GM23338 (cell line): Measurements from ENCODE around the gene NFIC. TPM values are rescaled to one million over a fixed set of nuclear protein-coding genes. Genes with fewer than 3 reads are reported as not detected.

Source experiments
- ATAC-seq: fragments of 200-7000 bp; cut with Tn5 transposase; 3 replicates; pipeline ENCODE4 v1.9.1; 2020
- DNase-seq: peaks from one replicate; pipeline ENCODE4 v3.0.0-alpha.2; 2015; ENCODE audit warnings: low spot score
- H2AFZ ChIP-seq: fragments of 200-600 bp; sonication (generic); 2 replicates; pipeline ENCODE4 v1.8.0; 2016; ENCODE audit warnings: antibody characterized with exemption, mild to moderate bottlenecking, moderate library complexity
- H3F3A ChIP-seq: fragments of 200-600 bp; sonication (generic); replicated peaks from 2 replicates; pipeline ENCODE4 v1.8.0; 2017; ENCODE audit warnings: antibody characterized with exemption, mixed run types, low read depth
- H3K27ac ChIP-seq: fragments of 200-600 bp; sonication (generic); 2 replicates; pipeline ENCODE4 v1.6.1; 2016; ENCODE audit warnings: low read depth
- H3K27me3 ChIP-seq: fragments of 200-600 bp; sonication (generic); 2 replicates; pipeline ENCODE4 v1.8.0; 2016; ENCODE audit warnings: mild to moderate bottlenecking, mixed run types, moderate library complexity; ENCODE audit not compliant: insufficient read depth
- H3K36me3 ChIP-seq: fragments of 200-600 bp; sonication (generic); 2 replicates; pipeline ENCODE4 v1.8.0; 2016; ENCODE audit warnings: mild to moderate bottlenecking; ENCODE audit not compliant: insufficient read depth
- H3K4me1 ChIP-seq: fragments of 200-600 bp; sonication (generic); 2 replicates; pipeline ENCODE4 v1.8.0; 2016; ENCODE audit warnings: mild to moderate bottlenecking, moderate library complexity; ENCODE audit not compliant: insufficient read depth
- H3K4me2 ChIP-seq: fragments of 200-600 bp; sonication (generic); 2 replicates; pipeline ENCODE4 v1.7.1; 2017; ENCODE audit warnings: mixed run types
- H3K4me3 ChIP-seq: fragments of 200-600 bp; sonication (generic); 2 replicates; pipeline ENCODE4 v1.6.1; 2016; ENCODE audit warnings: mixed run types
- H3K79me2 ChIP-seq: fragments of 200-600 bp; sonication (generic); replicated peaks from 2 replicates; pipeline ENCODE4 v1.8.0; 2017; ENCODE audit warnings: mild to moderate bottlenecking; ENCODE audit not compliant: insufficient read depth
- H3K9me2 ChIP-seq: fragments of 200-600 bp; sonication (generic); 2 replicates; pipeline ENCODE4 v1.8.0; 2017; ENCODE audit not compliant: insufficient read depth
- H4K20me1 ChIP-seq: fragments of 200-600 bp; sonication (generic); replicated peaks from 2 replicates; pipeline ENCODE4 v1.8.0; 2017; ENCODE audit warnings: mild to moderate bottlenecking; ENCODE audit not compliant: insufficient read depth
- H3K27ac Mint-ChIP-seq: 2 replicates; pipeline ENCODE4 v1.8.0; 2020; ENCODE audit warnings: inconsistent platforms, mild to moderate bottlenecking, moderate library complexity, mixed read lengths
- H3K27me3 Mint-ChIP-seq: 3 replicates; pipeline ENCODE4 v1.8.0; 2022; ENCODE audit warnings: low read depth, mild to moderate bottlenecking, moderate library complexity, mixed read lengths, inconsistent platforms; ENCODE audit not compliant: insufficient read depth, poor library complexity
- H3K36me3 Mint-ChIP-seq: 3 replicates; pipeline ENCODE4 v1.8.0; 2021; ENCODE audit warnings: low read depth, mild to moderate bottlenecking, inconsistent platforms, moderate library complexity, mixed read lengths
- H3K4me1 Mint-ChIP-seq: 3 replicates; pipeline ENCODE4 v1.8.0; 2020; ENCODE audit warnings: mild to moderate bottlenecking, inconsistent platforms, mixed read lengths
- H3K4me3 Mint-ChIP-seq: 3 replicates; pipeline ENCODE4 v1.8.0; 2021; ENCODE audit warnings: moderate library complexity, mild to moderate bottlenecking, inconsistent platforms, mixed read lengths
- H3K9me3 Mint-ChIP-seq: 3 replicates; pipeline ENCODE4 v1.8.0; 2020; ENCODE audit warnings: moderate library complexity, mild to moderate bottlenecking, inconsistent platforms, mixed read lengths
- CREB1 ChIP-seq: fragments of 250-450 bp; sonication (Bioruptor Pico); IDR thresholded peaks from 2 replicates; pipeline ENCODE4 v1.5.0; 2020; ENCODE audit warnings: low read depth, mild to moderate bottlenecking, moderate library complexity
- CTCF ChIP-seq, 2 experiments: fragments of 200-600 bp in 1 of 2; sonication (generic) in 1 of 2; conservative IDR thresholded peaks; 2 replicates each; pipeline versions ENCODE4 v1.5.1 to v1.6.1; 2016 to 2017; ENCODE audit warnings: antibody characterized with exemption in 2 of 2, low read depth in 2 of 2, mild to moderate bottlenecking in 2 of 2, moderate library complexity in 1 of 2
- ETS1 ChIP-seq: IDR thresholded peaks from 2 replicates; pipeline ENCODE4 v1.6.1; 2016; ENCODE audit warnings: antibody characterized with exemption
- EZH2 ChIP-seq: fragments of 200-600 bp; sonication (generic); IDR thresholded peaks from one replicate; pipeline ENCODE4 v1.8.0; 2017; ENCODE audit warnings: antibody characterized with exemption, mild to moderate bottlenecking, low read depth; ENCODE audit not compliant: unreplicated experiment
- EZH2phosphoT487 ChIP-seq: fragments of 200-600 bp; sonication (generic); IDR thresholded peaks from one replicate; pipeline ENCODE4 v1.8.1; 2018; ENCODE audit warnings: antibody characterized with exemption; ENCODE audit not compliant: unreplicated experiment
- JUNB ChIP-seq: IDR thresholded peaks from one replicate; pipeline ENCODE4 v1.6.1; 2016; ENCODE audit warnings: antibody characterized with exemption; ENCODE audit not compliant: unreplicated experiment
- NANOG ChIP-seq: IDR thresholded peaks from 2 replicates; pipeline ENCODE4 v1.6.1; 2016; ENCODE audit warnings: antibody characterized with exemption, borderline replicate concordance
- POLR2AphosphoS5 ChIP-seq: IDR thresholded peaks from 2 replicates; pipeline ENCODE4 v1.6.1; 2016; ENCODE audit warnings: antibody characterized with exemption, low read depth
- REST ChIP-seq: IDR thresholded peaks from one replicate; pipeline ENCODE4 v1.6.1; 2018; ENCODE audit warnings: antibody characterized with exemption; ENCODE audit not compliant: unreplicated experiment
- STAT1 ChIP-seq: IDR thresholded peaks from one replicate; pipeline ENCODE4 v1.6.1; 2016; ENCODE audit warnings: antibody characterized with exemption; ENCODE audit not compliant: unreplicated experiment
- ZNF114 ChIP-seq: fragments of 250-450 bp; sonication (Bioruptor Pico); IDR thresholded peaks from 2 replicates; pipeline ENCODE4 v1.5.0; 2020; ENCODE audit warnings: mild to moderate bottlenecking, moderate library complexity
- ZNF331 ChIP-seq: fragments of 250-450 bp; sonication (Bioruptor Pico); IDR thresholded peaks from 2 replicates; pipeline ENCODE4 v1.5.0; 2020; ENCODE audit warnings: low read depth, mild to moderate bottlenecking, moderate library complexity
- ZNF462 ChIP-seq: fragments of 250-450 bp; sonication (Bioruptor Pico); IDR thresholded peaks from 2 replicates; pipeline ENCODE4 v1.5.0; 2020; ENCODE audit warnings: mild to moderate bottlenecking, moderate library complexity
- polyA plus RNA-seq: library from polyadenylated mRNA; unstranded; fragments of >200 nt; fragmentation: Nextera tagmentation; extraction: Ambion mirVana; gene quantifications from 2 replicates; pipeline ENCODE4 v1.2.1, GENCODE V29; 2016
- total RNA-seq: library from RNA; depleted of rRNA; stranded (reverse); fragments of >200 nt; shearing (Covaris generic); gene quantifications from 2 replicates; pipeline ENCODE4 v1.2.3, GENCODE V29; 2014

NFIC gene
- total and polyA plus RNA-seq, 2 experiments from 2014 or later: 1.3 to 5.3 TPM

GRCh38 chr19:3342246-3342645, 24.1 kb upstream of the NFIC start:
- Histone ChIP-seq H3K4me1 (no peaks in the 10 kb centered on the region), H3K27me3 (no peaks in the 10 kb centered on the region), H2AFZ (no peak overlapping the region), H3K79me2 (no peaks in the 10 kb centered on the region), H3K4me2 (no peak overlapping the region), H3F3A (no peaks in the 10 kb centered on the region), H3K9me2 (no peaks in the 10 kb centered on the region), H3K36me3 (no peaks in the 10 kb centered on the region), H3K27ac (no peak overlapping the region), H4K20me1 (no peaks in the 10 kb centered on the region), H3K4me3 (no peak overlapping the region)
- no peak for DNase-seq
- H3K4me3 Mint-ChIP-seq: no peak overlapping the region
- no peaks in the 10 kb centered on the region for H3K4me1 Mint-ChIP-seq
- H3K36me3 Mint-ChIP-seq: no peaks in the 10 kb centered on the region
- TF ChIP-seq ZNF462 (no peak), CTCF (conservative IDR thresholded peaks at IDR 0.05; ENCODE audit: low read depth in 2 of 2) (no peak), POLR2AphosphoS5 (no peak), REST (no peak), EZH2 (no peak), STAT1 (no peak), ZNF114 (CRISPR knock-in tag) (no peak), NANOG (no peak), ZNF331 (CRISPR knock-in tag) (no peak), CREB1 (CRISPR knock-in tag) (no peak), JUNB (no peak), EZH2phosphoT487 (no peak), ETS1 (no peak)
- no peak for ATAC-seq
- peaks cover 11% of the 10 kb centered on the region for H3K27me3 Mint-ChIP-seq
- H3K27ac Mint-ChIP-seq: no peak overlapping the region
- no peaks in the 10 kb centered on the region for H3K9me3 Mint-ChIP-seq
